Keratinocyte (primary cell): ENCODE results near the gene FICD. TPM values are rescaled to one million over a fixed set of nuclear protein-coding genes. Genes with fewer than 3 reads are reported as not detected.

ENCODE experiments used
- DNase-seq: peaks from one replicate; pipeline ENCODE4 v3.0.0-alpha.2; 2011; ENCODE audit warnings: low read depth, missing footprints, low spot score
- FAIRE-seq: peaks from 2 replicates; lab custom pipeline; 2011; peaks lifted over from hg19 to GRCh38; lab: Jason Lieb, UNC
- H2AFZ ChIP-seq: 2 replicates; pipeline ENCODE4 v1.6.0; 2012; ENCODE audit warnings: low read length, control low read depth, inconsistent platforms; ENCODE audit not compliant: control insufficient read depth
- H3K27ac ChIP-seq: 2 replicates; pipeline ENCODE4 v1.5.1; 2011; ENCODE audit warnings: low read length; ENCODE audit not compliant: control insufficient read depth, insufficient read depth
- H3K27me3 ChIP-seq: 3 replicates; pipeline ENCODE4 v1.6.0; 2011; ENCODE audit warnings: low read length; ENCODE audit not compliant: control insufficient read depth, insufficient read depth; ENCODE audit errors: extremely low read depth
- H3K36me3 ChIP-seq, 2 experiments: 2 replicates in 1 of 2; 3 replicates in 1 of 2; pipeline ENCODE4 v1.5.1; 2011; ENCODE audit warnings: low read length in 2 of 2, mild to moderate bottlenecking in 1 of 2; ENCODE audit not compliant: control insufficient read depth in 2 of 2, insufficient read depth in 2 of 2; ENCODE audit errors: extremely low read depth in 1 of 2
- H3K4me1 ChIP-seq: 3 replicates; pipeline ENCODE4 v1.5.1; 2011; ENCODE audit warnings: low read length; ENCODE audit not compliant: control insufficient read depth, insufficient read depth; ENCODE audit errors: extremely low read depth
- H3K4me2 ChIP-seq: 3 replicates; pipeline ENCODE4 v1.6.0; 2011; ENCODE audit warnings: low read depth, low read length; ENCODE audit not compliant: control insufficient read depth, insufficient read depth; ENCODE audit errors: extremely low read depth
- H3K4me3 ChIP-seq, 3 experiments: fragments of 200-600 bp in 1 of 3; sonication (generic) in 1 of 3; 2 replicates in 2 of 3; 3 replicates in 1 of 3; pipeline ENCODE4 v1.5.1; 2011 to 2016; ENCODE audit warnings: low read length in 3 of 3, mild to moderate bottlenecking in 3 of 3, control low read depth in 2 of 3, inconsistent platforms in 1 of 3, low read depth in 1 of 3, mixed read lengths in 1 of 3, mixed run types in 1 of 3, moderate library complexity in 1 of 3; ENCODE audit not compliant: control insufficient read depth in 2 of 3, insufficient read depth in 2 of 3; ENCODE audit errors: extremely low read depth in 1 of 3
- H3K79me2 ChIP-seq: 2 replicates; pipeline ENCODE4 v1.6.0; 2012; ENCODE audit warnings: low read length; ENCODE audit not compliant: control insufficient read depth, insufficient read depth
- H3K9ac ChIP-seq: 3 replicates; pipeline ENCODE4 v1.6.0; 2011; ENCODE audit warnings: low read length; ENCODE audit not compliant: control insufficient read depth, insufficient read depth; ENCODE audit errors: extremely low read depth
- H3K9me1 ChIP-seq: 3 replicates; pipeline ENCODE4 v1.6.0; 2011; ENCODE audit warnings: low read length; ENCODE audit not compliant: control insufficient read depth, insufficient read depth; ENCODE audit errors: extremely low read depth
- H3K9me3 ChIP-seq: 2 replicates; pipeline ENCODE4 v1.5.1; 2012; ENCODE audit warnings: low read depth, low read length; ENCODE audit not compliant: control insufficient read depth
- H4K20me1 ChIP-seq: 3 replicates; pipeline ENCODE4 v1.6.0; 2011; ENCODE audit warnings: low read length; ENCODE audit not compliant: control insufficient read depth, insufficient read depth; ENCODE audit errors: extremely low read depth
- CTCF ChIP-seq, 3 experiments: IDR thresholded peaks in 1 of 3; conservative IDR thresholded peaks in 1 of 3; optimal IDR thresholded peaks in 1 of 3; 2 replicates in 2 of 3; 3 replicates in 1 of 3; pipeline versions ENCODE3 to v1.5.1; 2011; ENCODE audit warnings: low read length in 3 of 3, mild to moderate bottlenecking in 3 of 3, moderate library complexity in 2 of 3, control low read depth in 1 of 3, inconsistent platforms in 1 of 3; ENCODE audit not compliant: insufficient read depth in 2 of 3; ENCODE audit errors: extremely low read depth in 1 of 3
- EZH2 ChIP-seq: IDR thresholded peaks from one replicate; pipeline ENCODE4 v1.6.1; 2012; ENCODE audit warnings: inconsistent platforms, mild to moderate bottlenecking, low read length, moderate library complexity
- dilution Hi-C: fragments of 300-500 bp; cut with MboI; formaldehyde crosslinking; loops from one replicate; pipeline ENCODE4 v1.7.0; 2020; ENCODE audit warnings: low sequenced_read_pairs; ENCODE audit not compliant: extremely low pct_ligation_motif_present
- polyA plus RNA-seq, 5 experiments: library from polyadenylated mRNA; depleted of rRNA in 3 of 5; stranded (reverse) in 3 of 5; stranded (forward) in 1 of 5; unstranded in 1 of 5; fragments of >200 nt; gene quantifications; 1 replicate in 1 of 5; 2 replicates in 3 of 5; 3 replicates in 1 of 5; pipeline versions ENCODE4 v1.2.1 to v1.2.3, GENCODE V29; 2011 to 2012; ENCODE audit warnings: missing spikeins in 2 of 5, low read depth in 1 of 5, low replicate concordance in 1 of 5

The FICD gene
- polyA plus RNA-seq, 1 donor (not counting 4 experiments of a cell fraction or from before 2014, with no cell fraction given): 0.47 TPM

- no peaks in the 10 kb centered on the region for H3K9me1 ChIP-seq
- no peak overlapping the region for H3K9ac ChIP-seq
- no peaks in the 10 kb centered on the region for H3K4me1 ChIP-seq
- TF ChIP-seq CTCF (optimal IDR thresholded peaks at IDR 0.05 in 1 of 3, IDR thresholded peaks at IDR 0.05 in 1 of 3, conservative IDR thresholded peaks at IDR 0.05 in 1 of 3; ENCODE audit: extremely low read depth in 1 of 3, insufficient read depth in 2 of 3, low read length in 3 of 3): no peak
- no peak for TF ChIP-seq EZH2
- no peak for FAIRE-seq
- H4K20me1 ChIP-seq: no peaks in the 10 kb centered on the region
- no peaks in the 10 kb centered on the region for H3K27me3 ChIP-seq
- no peak overlapping the region for H3K4me3 ChIP-seq
- H3K79me2 ChIP-seq: no peaks in the 10 kb centered on the region
- dilution Hi-C loops: no loop called here
- peaks cover 2% of the 10 kb centered on the region for H3K9me3 ChIP-seq
- no peak overlapping the region for H3K27ac ChIP-seq
- no peak overlapping the region for H2AFZ ChIP-seq
- no peak for DNase-seq
- H3K4me2 ChIP-seq: no peak overlapping the region
- H3K36me3 ChIP-seq: no peaks in the 10 kb centered on the region
Measured at GRCh38 chr12:108502922-108503321, 12.2 kb upstream of the FICD start.

GRCh38 chr12:108505129-108505528 is 9.9 kb upstream of the FICD start:
- H3K36me3 ChIP-seq: no peaks in the 10 kb centered on the region
- DNase-seq (no peak), FAIRE-seq (no peak)
- dilution Hi-C loops: no loop called here
- H3K27ac ChIP-seq: no peak overlapping the region
- no peaks in the 10 kb centered on the region for H3K27me3 ChIP-seq
- H3K79me2 ChIP-seq: no peaks in the 10 kb centered on the region
- H2AFZ ChIP-seq: no peak overlapping the region
- H3K4me2 ChIP-seq: no peak overlapping the region
- no peaks in the 10 kb centered on the region for H4K20me1 ChIP-seq
- H3K9me3 ChIP-seq: peaks cover 2% of the 10 kb centered on the region
- TF ChIP-seq EZH2: no peak
- TF ChIP-seq CTCF (optimal IDR thresholded peaks at IDR 0.05 in 1 of 3, IDR thresholded peaks at IDR 0.05 in 1 of 3, conservative IDR thresholded peaks at IDR 0.05 in 1 of 3; ENCODE audit: extremely low read depth in 1 of 3, insufficient read depth in 2 of 3, low read length in 3 of 3): no peak
- no peaks in the 10 kb centered on the region for H3K4me1 ChIP-seq
- no peaks in the 10 kb centered on the region for H3K9me1 ChIP-seq
- H3K9ac ChIP-seq: no peak overlapping the region
- no peak overlapping the region for H3K4me3 ChIP-seq
